Placental epithelial cell (primary cell): Measurements from ENCODE around the gene CA4. TPM values are rescaled to one million over a fixed set of nuclear protein-coding genes. Genes with fewer than 3 reads are reported as not detected.

Experiments
- total RNA-seq: library from RNA; depleted of rRNA; stranded (reverse); fragments of >200 nt; gene quantifications from 2 replicates; pipeline ENCODE4 v1.2.3, GENCODE V29; 2012

Gene CA4
- total RNA-seq = not detected in 2 replicates

GRCh38 chr17:60149691-60150582 is at the start of gene CA4:
TSS of gene CA4 (plus strand) at chr17:60149973. CDS start at chr17:60150035, 62 bp downstream.

Other genes with a start within 250 kb of the CA4 start
- 20.4 and 21.7 TPM in 2 replicates for gene RNFT1, start 185.2 kb upstream of the CA4 start, total RNA-seq
- 11.4 and 22.0 TPM in 2 replicates for gene HEATR6, start 71.1 kb upstream of the CA4 start, total RNA-seq
- 26.8 and 45.1 TPM in 2 replicates for gene USP32, start 242.2 kb downstream of the CA4 start, total RNA-seq